ENCODE measurements around the gene NTSR1. TPM values are rescaled to one million over a fixed set of nuclear protein-coding genes. Genes with fewer than 3 reads are reported as not detected.

NTSR1 gene
- total and polyA plus RNA-seq, 9 donors, result 0.05 to 0.23 (median 0.08) TPM; not detected in 5

DNA sequence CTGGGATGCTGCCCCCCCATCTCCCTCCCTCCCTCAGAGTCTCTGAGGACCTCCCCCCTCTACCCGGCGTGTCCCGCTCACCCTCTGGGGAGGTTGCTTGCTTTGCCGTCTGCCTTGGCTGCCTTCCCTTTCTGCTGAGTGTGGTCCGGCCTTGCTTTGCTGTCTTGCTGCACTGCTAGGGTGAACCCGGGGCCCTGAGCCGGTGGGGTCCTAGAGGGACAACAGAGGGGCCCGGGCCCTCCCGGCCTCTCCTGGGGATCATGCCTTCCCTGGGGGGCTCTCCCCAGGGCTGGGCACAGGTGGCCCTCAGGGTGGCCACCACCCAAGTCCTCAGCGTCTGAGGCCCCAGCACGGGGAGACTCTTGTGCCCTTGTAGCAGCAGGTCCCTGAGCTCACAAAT, 47.0 kb upstream of the NTSR1 start:
- H3K4me1 ChIP-seq (ENCODE audit: insufficient read depth), result no peaks in the 10 kb centered on the region
- TF ChIP-seq EP300 (IDR thresholded peaks at IDR 0.05) (no peak), POLR2A (IDR thresholded peaks at IDR 0.05) (no peak)
- TF ChIP-seq, protein P1, sequence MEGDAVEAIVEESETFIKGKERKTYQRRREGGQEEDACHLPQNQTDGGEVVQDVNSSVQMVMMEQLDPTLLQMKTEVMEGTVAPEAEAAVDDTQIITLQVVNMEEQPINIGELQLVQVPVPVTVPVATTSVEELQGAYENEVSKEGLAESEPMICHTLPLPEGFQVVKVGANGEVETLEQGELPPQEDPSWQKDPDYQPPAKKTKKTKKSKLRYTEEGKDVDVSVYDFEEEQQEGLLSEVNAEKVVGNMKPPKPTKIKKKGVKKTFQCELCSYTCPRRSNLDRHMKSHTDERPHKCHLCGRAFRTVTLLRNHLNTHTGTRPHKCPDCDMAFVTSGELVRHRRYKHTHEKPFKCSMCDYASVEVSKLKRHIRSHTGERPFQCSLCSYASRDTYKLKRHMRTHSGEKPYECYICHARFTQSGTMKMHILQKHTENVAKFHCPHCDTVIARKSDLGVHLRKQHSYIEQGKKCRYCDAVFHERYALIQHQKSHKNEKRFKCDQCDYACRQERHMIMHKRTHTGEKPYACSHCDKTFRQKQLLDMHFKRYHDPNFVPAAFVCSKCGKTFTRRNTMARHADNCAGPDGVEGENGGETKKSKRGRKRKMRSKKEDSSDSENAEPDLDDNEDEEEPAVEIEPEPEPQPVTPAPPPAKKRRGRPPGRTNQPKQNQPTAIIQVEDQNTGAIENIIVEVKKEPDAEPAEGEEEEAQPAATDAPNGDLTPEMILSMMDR (IDR thresholded peaks at IDR 0.05), result no peak
- DNase-seq, result peak in 2 of 5 donors; percentile 25 to 26
- no peak overlapping the region for H3K4me3 ChIP-seq
- no peaks in the 10 kb centered on the region for H3K27me3 ChIP-seq
- WGBS, 3 donors, result 24 to 35% (median 33%) methylated on average over 11 of the region's 11 CpGs
- intact Hi-C loops (cut with DNase I), result no loop called here
- no peaks in the 10 kb centered on the region for H3K9me3 ChIP-seq
- no peak overlapping the region for H3K27ac ChIP-seq
- no peaks in the 10 kb centered on the region for H3K36me3 ChIP-seq

GRCh38 chr20:62662422-62662821, 46.2 kb upstream of the NTSR1 start:
- 42 to 54% (median 43%) methylated on average over 6 of the region's 6 CpGs for WGBS, 3 donors
- Histone ChIP-seq H3K9me3 (no peaks in the 10 kb centered on the region), H3K4me3 (no peak overlapping the region), H3K4me1 (ENCODE audit: insufficient read depth) (no peaks in the 10 kb centered on the region), H3K27ac (no peak overlapping the region), H3K27me3 (no peaks in the 10 kb centered on the region), H3K36me3 (no peaks in the 10 kb centered on the region)
- DNase-seq, result no peak
- TF ChIP-seq EP300 (IDR thresholded peaks at IDR 0.05) (no peak), POLR2A (IDR thresholded peaks at IDR 0.05) (no peak)
- TF ChIP-seq, protein P1 (IDR thresholded peaks at IDR 0.05), result no peak
- intact Hi-C loops (cut with DNase I), result no loop called here

DNA sequence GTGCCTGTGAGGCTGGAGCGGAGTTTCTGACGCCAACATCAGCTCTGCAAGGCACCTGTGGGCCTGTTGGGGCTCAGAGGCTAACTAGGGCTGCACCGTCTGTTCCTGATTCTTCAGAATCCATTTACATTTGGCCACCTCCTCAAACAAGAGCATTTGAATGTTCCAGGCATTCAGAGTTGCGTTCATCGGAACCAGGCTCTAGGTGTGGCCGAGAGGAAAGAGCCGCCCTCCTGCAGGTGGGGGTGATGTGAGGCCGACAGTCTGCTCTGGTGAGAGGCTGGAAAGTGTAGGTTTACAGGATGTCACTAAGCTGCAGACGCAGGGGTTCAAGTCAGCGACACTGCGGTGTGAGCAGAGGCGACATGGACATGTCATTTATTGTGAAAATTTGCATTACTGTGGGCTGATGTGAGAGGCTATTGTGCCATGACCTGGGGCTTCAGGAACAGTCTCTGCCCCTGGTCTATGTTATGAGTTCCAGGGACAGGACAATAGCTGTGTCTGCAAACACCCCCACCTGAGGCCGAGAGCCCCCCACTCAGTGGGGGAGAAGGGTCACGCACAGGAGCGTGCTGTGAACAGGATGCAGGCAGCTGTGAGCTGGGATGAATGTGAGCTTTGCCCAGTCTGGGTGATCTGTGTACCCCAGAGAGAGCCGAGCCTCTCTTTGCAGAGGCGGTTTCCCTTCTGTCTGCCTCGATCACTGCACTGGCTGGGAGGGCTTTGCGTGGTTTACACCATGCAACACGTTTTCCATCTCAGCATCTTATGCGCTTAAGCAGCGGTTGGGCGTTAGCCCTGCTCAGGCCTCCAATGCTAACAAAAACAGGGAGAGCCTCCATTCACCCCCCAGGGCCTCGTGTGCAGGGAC, 45.3 kb upstream of the NTSR1 start:
- Histone ChIP-seq H3K36me3 (no peaks in the 10 kb centered on the region), H3K27ac (no peak overlapping the region), H3K27me3 (no peaks in the 10 kb centered on the region), H3K9me3 (no peaks in the 10 kb centered on the region), H3K4me1 (ENCODE audit: insufficient read depth) (no peaks in the 10 kb centered on the region), H3K4me3 (no peak overlapping the region)
- TF ChIP-seq, protein P1 (IDR thresholded peaks at IDR 0.05), result no peak
- no peak for TF ChIP-seq EP300 (IDR thresholded peaks at IDR 0.05)
- no peak for TF ChIP-seq POLR2A (IDR thresholded peaks at IDR 0.05)
- WGBS, 3 donors, result 84 to 89% (median 88%) methylated on average over 24 of the region's 24 CpGs
- intact Hi-C loops (cut with DNase I), result no loop called here
- no peak for DNase-seq

DNA sequence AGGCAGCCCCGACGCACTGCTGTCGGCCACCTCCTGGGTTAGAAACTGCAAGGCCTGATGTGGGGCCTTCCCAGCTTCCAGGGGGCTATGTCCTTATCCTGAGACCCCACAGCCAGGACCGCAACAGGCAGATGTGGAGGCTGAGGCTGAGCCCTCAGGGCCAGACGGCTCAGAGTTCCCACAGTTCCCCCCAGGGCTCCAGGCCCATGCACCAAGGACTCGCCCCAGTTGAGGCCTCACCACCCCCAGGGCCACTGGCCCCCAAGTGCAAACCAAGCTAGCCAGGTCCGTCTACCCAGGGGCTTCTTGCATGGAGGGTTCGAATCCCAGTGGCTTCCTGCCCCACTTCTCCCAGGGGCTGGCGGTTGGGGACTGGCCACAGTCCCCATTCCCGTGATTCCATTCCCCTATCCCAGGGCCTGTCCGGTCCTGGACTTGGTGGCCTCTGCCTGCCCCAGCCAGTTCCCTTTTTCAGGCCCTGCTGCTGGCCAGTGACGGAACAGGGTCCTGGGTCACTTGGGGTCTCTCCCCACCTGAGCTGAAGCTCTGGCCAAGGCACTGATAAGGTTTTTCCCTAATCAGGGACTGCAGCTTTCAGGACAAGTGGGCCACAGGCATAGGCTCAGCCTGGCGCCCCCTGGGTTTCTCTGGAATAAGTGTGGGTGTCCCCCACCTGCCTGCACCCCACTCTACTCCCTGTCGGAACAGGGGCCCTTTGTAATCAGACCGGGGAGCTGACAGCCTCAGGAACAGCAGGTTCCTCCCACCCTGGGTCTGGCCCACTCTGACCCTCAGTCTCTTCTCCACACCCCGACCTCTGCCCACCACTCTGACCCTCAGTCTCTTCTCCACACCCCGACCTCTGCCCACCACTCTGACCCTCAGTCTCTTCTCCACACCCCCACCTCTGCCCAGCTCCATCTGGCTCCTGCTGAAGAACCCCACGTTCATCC, 44.3 kb upstream of the NTSR1 start:
- 89 to 94% (median 94%) methylated on average over 18 of the region's 18 CpGs for WGBS, 3 donors
- H3K27ac ChIP-seq, result no peak overlapping the region
- no peaks in the 10 kb centered on the region for H3K27me3 ChIP-seq
- H3K4me3 ChIP-seq, result no peak overlapping the region
- no peaks in the 10 kb centered on the region for H3K4me1 ChIP-seq (ENCODE audit: insufficient read depth)
- no peaks in the 10 kb centered on the region for H3K36me3 ChIP-seq
- no peaks in the 10 kb centered on the region for H3K9me3 ChIP-seq
- no peak for DNase-seq
- intact Hi-C loops (cut with DNase I), result no loop called here
- TF ChIP-seq EP300 (IDR thresholded peaks at IDR 0.05), result no peak
- no peak for TF ChIP-seq POLR2A (IDR thresholded peaks at IDR 0.05)
- TF ChIP-seq, protein P1 (IDR thresholded peaks at IDR 0.05), result no peak

All from ovary (tissue), 9 donors.